Ovary (tissue), 3 donors: ENCODE results near the gene KCNAB1.

Experiments
- POLR2A ChIP-seq: fragments of 450-650 bp; IDR thresholded peaks from one replicate; pipeline ENCODE4 v1.6.1; 2017; ENCODE audit warnings: antibody characterized with exemption, mild to moderate bottlenecking, moderate library complexity
- TF ChIP-seq, protein P1 (sequence below), 3 donors: fragments of 450-650 bp in 2 of 3; fragments of 200-600 bp in 1 of 3; IDR thresholded peaks; one replicate each; pipeline versions ENCODE4 v1.5.1 to v1.8.0; 2016 to 2022; ENCODE audit warnings: antibody characterized with exemption in 3 of 3, mild to moderate bottlenecking in 1 of 3
- donor health status: DM: no; HTN: no; CAD: no.

DNA sequence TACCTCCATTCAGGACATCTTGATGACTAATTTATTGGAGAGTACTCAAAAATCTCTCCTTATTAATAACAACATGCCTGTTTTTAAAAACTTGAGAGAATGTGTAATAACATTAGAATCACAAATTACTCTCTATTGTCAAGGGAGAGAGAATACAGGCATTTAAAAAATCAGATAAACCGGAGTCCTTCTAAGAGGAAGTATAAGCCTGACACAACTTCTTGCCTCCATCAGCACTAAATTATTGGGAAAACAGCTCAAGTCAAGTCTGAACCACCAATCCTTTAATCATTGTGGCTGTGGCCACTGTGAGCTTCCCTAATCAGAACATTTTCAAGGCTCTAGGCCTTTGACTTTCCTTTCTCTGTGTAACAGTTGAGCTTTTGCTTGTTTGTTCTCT is 396.6 kb downstream of the KCNAB1 start:
- TF ChIP-seq, protein P1, sequence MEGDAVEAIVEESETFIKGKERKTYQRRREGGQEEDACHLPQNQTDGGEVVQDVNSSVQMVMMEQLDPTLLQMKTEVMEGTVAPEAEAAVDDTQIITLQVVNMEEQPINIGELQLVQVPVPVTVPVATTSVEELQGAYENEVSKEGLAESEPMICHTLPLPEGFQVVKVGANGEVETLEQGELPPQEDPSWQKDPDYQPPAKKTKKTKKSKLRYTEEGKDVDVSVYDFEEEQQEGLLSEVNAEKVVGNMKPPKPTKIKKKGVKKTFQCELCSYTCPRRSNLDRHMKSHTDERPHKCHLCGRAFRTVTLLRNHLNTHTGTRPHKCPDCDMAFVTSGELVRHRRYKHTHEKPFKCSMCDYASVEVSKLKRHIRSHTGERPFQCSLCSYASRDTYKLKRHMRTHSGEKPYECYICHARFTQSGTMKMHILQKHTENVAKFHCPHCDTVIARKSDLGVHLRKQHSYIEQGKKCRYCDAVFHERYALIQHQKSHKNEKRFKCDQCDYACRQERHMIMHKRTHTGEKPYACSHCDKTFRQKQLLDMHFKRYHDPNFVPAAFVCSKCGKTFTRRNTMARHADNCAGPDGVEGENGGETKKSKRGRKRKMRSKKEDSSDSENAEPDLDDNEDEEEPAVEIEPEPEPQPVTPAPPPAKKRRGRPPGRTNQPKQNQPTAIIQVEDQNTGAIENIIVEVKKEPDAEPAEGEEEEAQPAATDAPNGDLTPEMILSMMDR (IDR thresholded peaks at IDR 0.05), result no peak
- TF ChIP-seq POLR2A, result no peak
